ENCODE measurements around the gene HCFC1R1. TPM values are rescaled to one million over a fixed set of nuclear protein-coding genes. Genes with fewer than 3 reads are reported as not detected.

The HCFC1R1 gene
- total and polyA plus RNA-seq, 8 donors: 25.1 to 66.6 (median 32.8) TPM

- peaks cover 6 to 29% of the 10 kb centered on the region in 2 donors for H3K27me3 ChIP-seq
- DNase-seq (no peak), ATAC-seq (no peak)
- no peak overlapping the region for H3K4me3 ChIP-seq
- no peak for TF ChIP-seq CTCF (IDR thresholded peaks at IDR 0.05)
- intact Hi-C loops (cut with DNase I): no loop called here
- no peaks in the 10 kb centered on the region for H3K9me3 ChIP-seq
- no peak overlapping the region for H3K27ac ChIP-seq
- no peaks in the 10 kb centered on the region for H3K36me3 ChIP-seq
- H3K4me1 ChIP-seq: peaks cover 0 to 18% of the 10 kb centered on the region in 2 donors
Observed at GRCh38 chr16:3001316-3001715, 22.4 kb downstream of the HCFC1R1 start.

- intact Hi-C loops (cut with DNase I): no loop called here
- ATAC-seq (no peak), DNase-seq (no peak)
- Histone ChIP-seq H3K4me3 (no peak overlapping the region), H3K36me3 (no peaks in the 10 kb centered on the region), H3K4me1 (peaks cover 0 to 11% of the 10 kb centered on the region in 2 donors), H3K9me3 (no peaks in the 10 kb centered on the region), H3K27ac (no peak overlapping the region), H3K27me3 (peaks cover 2 to 21% of the 10 kb centered on the region in 2 donors)
- TF ChIP-seq CTCF (IDR thresholded peaks at IDR 0.05): no peak
Observed at GRCh38 chr16:3000540-3000939, 23.2 kb downstream of the HCFC1R1 start.

GRCh38 chr16:2999929-3000328 is 23.8 kb downstream of the HCFC1R1 start:
- Histone ChIP-seq H3K36me3 (no peaks in the 10 kb centered on the region), H3K4me1 (peaks cover 0 to 5% of the 10 kb centered on the region in 2 donors), H3K4me3 (no peak overlapping the region), H3K9me3 (no peaks in the 10 kb centered on the region), H3K27me3 (peaks cover under 1 to 15% of the 10 kb centered on the region in 2 donors), H3K27ac (no peak overlapping the region)
- no peak for TF ChIP-seq CTCF (IDR thresholded peaks at IDR 0.05)
- intact Hi-C loops (cut with DNase I): no loop called here
- ATAC-seq (no peak), DNase-seq (no peak)

GRCh38 chr16:2996298-2996697 is 27.4 kb downstream of the HCFC1R1 start:
- Histone ChIP-seq H3K9me3 (no peaks in the 10 kb centered on the region), H3K27me3 (peaks cover 0 to 8% of the 10 kb centered on the region in 2 donors), H3K4me3 (no peak overlapping the region), H3K27ac (no peak overlapping the region), H3K4me1 (no peaks in the 10 kb centered on the region), H3K36me3 (no peaks in the 10 kb centered on the region)
- no peak for ATAC-seq
- intact Hi-C loops (cut with DNase I): no loop called here
- DNase-seq: no peak
- TF ChIP-seq CTCF (IDR thresholded peaks at IDR 0.05): no peak

GRCh38 chr16:2992383-2993081 is 31.2 kb downstream of the HCFC1R1 start:
- no peak overlapping the region for H3K4me3 ChIP-seq
- intact Hi-C loops (cut with DNase I): no loop called here
- no peak for DNase-seq
- H3K27me3 ChIP-seq: peaks cover 0 to 37% of the 10 kb centered on the region in 2 donors
- no peaks in the 10 kb centered on the region for H3K9me3 ChIP-seq
- H3K4me1 ChIP-seq: no peaks in the 10 kb centered on the region
- no peak for TF ChIP-seq CTCF (IDR thresholded peaks at IDR 0.05)
- H3K36me3 ChIP-seq: no peaks in the 10 kb centered on the region
- ATAC-seq: no peak
- H3K27ac ChIP-seq: no peak overlapping the region

All from left lung (tissue), 10 donors.